Kidney capillary endothelial cell (primary cell): Measurements from ENCODE around the gene STKLD1.
"Not testable (repeated sequence)": the region's sequence is repeated elsewhere in the genome, so short reads cannot be mapped to it uniquely, and the experiment has no call there.

Experiments used
- DNase-seq: peaks from one replicate; pipeline ENCODE4 v3.0.0-alpha.2; 2018; ENCODE audit warnings: low spot score

STKLD1 gene

GRCh38 chr9:133386338-133386737, 10.2 kb downstream of the STKLD1 start:
- no peak for DNase-seq

DNA sequence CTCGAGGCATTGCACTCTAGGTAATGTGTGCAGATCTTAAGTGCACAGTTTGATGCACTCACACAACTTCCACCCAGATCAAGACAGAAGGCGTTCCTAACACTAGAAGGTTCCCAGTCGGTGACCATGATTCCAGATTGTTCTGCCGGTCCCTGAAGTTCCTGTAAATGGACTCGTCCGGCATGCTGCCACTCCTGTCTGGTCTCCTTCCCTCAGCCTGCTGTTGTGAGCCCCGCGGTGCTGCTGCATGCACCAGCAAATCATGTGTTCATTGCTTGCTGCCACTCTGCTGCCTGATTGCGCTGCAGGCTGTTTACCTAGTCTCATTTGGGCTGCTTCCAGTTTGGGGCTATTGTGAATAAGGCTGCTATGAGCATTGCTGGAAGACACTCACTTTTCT, 11.5 kb downstream of the STKLD1 start:
- no peak for DNase-seq

DNA sequence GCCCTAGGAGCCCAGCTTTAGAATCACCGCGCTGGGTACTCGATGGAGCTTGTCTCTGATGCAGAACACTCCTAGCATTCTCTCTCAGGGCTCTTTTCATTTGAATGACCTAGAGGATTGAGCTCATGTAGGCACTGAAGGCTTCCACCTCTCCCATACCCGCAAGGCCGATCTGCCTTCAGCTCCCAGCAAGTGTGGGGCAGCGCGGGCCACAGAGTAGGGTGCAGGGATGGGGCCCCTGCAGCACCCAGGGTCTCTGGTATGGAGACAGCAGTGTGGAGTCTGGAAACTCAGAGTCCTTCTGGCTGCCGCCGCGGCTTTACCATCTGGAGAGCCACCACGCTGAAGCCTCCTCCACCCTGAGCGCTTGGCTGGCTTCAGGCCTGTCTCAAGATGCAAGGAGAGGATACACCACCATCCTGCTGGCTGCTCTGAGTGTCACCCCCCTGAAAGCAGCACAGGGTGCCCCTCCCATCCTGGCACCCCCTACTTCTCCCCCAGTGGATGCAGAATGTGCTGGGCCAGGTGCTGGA, 12.9 kb downstream of the STKLD1 start:
- no peak for DNase-seq

GRCh38 chr9:133389562-133389961, 13.4 kb downstream of the STKLD1 start:
- no peak for DNase-seq

DNA sequence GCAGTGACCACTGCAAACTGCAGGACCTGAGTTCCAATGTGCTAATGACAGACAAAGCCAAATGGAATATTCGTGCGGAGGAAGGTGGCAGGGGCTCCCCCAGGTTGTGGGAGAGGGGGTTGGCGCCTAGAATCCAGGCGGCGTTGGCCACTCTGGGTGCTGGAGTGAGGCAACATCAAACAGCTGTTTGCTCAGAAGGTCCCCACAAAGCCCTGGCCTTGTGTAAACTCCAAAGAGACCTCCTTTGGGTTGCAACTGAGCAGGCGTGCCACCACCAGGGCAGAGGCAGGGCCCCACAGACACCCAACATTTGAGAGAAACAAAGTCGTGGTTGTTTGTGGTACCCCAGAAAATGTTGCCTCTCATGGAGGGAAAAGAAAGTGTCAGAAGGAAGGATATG, 14.5 kb downstream of the STKLD1 start:
- no peak for DNase-seq

DNA sequence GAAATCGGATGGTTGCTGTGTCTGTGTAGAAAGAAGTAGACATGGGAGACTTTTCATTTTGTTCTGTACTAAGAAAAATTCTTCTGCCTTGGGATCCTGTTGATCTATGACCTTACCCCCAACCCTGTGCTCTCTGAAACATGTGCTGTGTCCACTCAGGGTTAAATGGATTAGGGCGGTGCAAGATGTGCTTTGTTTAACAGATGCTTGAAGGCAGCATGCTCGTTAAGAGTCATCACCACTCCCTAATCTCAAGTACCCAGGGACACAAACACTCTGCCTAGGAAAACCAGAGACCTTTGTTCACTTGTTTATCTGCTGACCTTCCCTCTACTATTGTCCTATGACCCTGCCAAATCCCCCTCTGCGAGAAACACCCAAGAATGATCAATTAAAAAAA, 15.3 kb downstream of the STKLD1 start:
- not testable (repeated sequence) for DNase-seq

- DNase-seq = not testable (repeated sequence)
These were observed 16.1 kb downstream of the STKLD1 start for GRCh38 chr9:133392308-133392707.

DNA sequence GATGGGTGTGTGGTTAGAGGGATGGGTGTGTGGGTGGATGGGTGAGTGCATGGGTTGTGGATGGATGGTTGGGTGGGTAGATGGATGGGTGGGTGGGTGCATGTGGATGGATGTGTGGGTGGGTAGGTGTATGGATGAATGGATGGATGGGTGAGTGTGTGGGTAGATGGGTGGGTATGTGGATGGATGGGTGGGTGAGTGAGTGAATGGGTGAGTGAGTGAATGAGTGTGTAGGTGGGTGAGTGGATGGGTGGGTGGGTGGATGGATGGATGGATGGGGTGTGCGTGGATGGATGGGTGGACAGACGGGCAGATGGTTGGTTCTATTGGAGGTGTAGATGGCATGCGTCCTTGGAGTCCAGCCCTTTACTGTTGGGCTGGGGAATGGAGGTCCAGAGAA, 17.2 kb downstream of the STKLD1 start:
- DNase-seq = no peak

DNA sequence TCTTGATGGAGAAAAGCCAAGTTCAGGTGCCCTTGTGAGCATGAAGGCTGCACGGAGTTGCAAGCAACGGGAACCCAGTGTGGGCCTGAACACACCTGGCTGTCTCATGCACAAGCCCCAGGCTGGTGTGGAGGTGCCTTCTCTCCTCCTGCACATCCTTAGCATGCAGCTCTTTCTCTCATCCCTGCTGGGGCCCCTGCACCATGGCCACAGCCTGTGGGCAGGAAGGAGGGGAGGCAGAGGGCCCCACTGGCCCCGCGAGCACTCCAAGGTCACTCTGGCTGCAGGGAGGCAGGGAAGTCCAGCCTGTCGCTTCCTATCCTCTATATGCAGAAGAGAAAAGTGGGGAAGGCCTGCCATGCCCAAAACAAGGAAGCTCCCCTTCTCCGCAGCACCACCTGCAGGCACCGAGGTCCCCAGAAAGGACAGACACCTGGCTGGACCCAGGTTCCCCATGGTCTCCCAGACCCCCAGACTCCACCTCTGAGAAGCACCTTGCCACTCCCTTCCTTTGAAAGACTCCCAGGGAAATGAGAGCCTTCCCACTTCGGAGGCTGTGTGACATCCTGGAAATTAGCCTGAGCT, 18.6 kb downstream of the STKLD1 start:
- no peak for DNase-seq

GRCh38 chr9:133396952-133397351, 20.8 kb downstream of the STKLD1 start:
- no peak for DNase-seq

DNA sequence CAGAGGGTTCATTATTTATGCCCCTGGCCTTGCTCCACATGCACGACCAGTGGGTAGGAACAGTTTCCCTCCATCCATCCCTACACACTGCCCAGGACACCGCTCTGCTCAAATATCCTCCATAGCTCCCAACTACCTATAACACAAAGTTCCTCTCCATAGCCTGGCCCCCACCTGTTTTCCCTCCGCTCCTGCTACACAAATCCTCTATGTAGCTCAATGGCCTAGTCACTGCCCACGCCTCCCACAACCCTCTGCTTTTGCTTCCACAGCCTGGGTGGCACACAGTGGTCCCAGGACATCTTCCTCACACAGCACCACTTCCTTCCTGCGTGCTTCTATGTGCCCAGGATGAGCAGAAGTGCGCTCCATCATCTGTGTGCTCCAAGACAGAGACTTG, 21.2 kb downstream of the STKLD1 start:
- no peak for DNase-seq

- no peak for DNase-seq
These were observed 21.7 kb downstream of the STKLD1 start for GRCh38 chr9:133397895-133398294.

- no peak for DNase-seq
These were observed 24.1 kb downstream of the STKLD1 start for GRCh38 chr9:133400292-133400691.

DNA sequence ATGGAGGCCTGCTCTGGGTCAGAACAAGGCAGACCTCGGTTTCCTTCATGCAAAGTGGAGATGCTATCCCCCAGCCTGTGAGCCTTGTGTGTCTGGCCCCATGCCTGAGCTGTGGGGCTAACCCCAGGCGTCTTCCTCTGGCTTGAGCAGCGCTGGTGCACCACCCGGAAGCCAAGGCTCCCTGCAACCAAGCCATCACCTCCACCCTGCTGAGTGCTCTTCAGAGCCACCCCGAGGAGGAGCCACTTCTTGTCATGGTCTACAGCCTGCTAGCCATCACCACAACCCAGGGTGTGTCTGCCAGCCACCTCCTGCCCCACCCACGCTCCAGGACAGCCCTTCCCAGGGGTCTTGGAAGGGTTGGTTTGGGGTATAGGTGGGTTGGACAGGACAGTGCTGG, 25.4 kb downstream of the STKLD1 start:
- no peak for DNase-seq

DNA sequence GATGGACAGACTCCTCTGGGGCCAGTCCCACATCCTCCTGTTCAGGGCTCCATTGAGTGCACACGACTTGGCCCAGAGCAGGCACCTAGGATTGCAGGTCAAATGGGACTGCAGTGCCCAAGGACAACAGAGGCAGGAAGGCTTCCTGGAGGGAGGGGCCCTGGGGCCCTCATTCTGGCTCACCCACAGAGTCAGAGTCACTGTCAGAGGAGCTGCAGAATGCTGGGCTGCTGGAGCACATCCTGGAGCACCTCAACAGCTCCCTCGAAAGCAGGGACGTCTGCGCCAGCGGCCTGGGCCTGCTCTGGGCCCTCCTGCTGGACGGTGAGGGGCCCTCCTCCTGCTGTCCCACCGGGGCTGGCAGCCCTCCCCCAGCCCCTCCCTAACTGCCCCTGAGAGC, 26.5 kb downstream of the STKLD1 start:
- DNase-seq = no peak

- no peak for DNase-seq
These were observed 27.7 kb downstream of the STKLD1 start for GRCh38 chr9:133403766-133404453.

- DNase-seq = no peak
These were observed 28.4 kb downstream of the STKLD1 start for GRCh38 chr9:133404454-133405002.

DNA sequence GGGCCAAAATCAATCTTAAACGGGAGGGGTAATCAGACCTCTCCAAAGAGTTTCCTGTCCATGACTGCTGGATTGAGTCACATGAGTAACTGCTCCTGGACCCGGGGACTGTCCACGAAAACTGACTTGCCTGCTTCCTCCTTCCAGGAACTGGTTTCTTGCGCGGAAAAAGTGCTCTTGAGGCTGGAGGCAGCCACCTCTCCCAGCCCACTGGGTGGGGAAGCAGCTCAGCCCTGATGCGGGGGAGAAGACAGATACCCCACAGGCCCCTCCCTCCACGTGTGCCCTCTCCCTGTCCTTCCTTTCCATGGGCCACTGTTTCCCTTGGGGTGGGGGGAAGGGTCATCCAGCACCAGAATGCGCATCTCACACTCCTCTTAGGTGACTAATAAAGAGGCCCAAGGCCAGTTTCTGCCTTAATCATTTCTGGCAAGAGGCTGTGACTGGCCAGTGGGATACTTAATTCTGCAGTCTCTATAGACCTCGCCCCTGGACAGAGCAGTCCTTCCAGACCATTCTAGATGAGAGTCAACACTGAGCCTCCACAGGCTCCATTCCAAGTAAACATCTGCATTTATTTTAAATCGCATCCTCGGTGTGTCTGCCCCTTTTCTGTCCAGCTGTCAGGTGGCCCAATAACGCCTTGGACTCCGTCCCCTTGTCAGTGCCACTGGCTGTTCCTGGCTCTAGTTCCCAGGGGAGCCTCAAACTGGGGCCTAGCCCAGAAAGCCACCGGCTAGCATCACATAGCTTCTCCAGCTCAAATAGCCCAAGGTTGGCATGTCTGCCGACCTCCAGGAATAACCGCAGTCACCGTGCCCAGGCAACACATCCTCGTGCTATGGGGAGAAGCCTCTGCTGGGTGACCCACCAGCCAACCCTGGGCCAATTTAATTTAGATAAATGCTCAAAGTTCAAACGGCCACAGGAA, 29.6 kb downstream of the STKLD1 start:
- peak; percentile 83 for DNase-seq

GRCh38 chr9:133406480-133407307, 30.5 kb downstream of the STKLD1 start:
- DNase-seq = peak; percentile 77

DNA sequence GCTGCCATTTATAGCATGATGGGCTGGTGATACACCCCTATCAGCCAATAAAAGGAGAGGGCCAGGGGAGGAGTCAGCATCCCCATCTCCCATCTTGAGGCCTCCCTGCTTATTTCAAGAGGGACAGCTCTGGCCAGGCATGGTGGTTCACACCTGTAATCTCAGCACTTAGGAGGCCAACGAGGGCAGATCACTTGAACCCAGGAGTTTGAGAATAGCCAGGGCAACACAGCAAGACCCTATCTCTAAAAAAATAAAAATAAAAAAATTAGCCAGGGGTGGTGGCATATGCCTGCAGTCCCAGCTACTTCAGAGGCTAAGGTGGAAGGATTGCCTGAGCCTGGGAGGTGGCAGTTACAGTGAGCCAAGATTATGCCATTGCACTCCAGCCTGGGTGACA, 31.9 kb downstream of the STKLD1 start:
- DNase-seq = no peak

DNA sequence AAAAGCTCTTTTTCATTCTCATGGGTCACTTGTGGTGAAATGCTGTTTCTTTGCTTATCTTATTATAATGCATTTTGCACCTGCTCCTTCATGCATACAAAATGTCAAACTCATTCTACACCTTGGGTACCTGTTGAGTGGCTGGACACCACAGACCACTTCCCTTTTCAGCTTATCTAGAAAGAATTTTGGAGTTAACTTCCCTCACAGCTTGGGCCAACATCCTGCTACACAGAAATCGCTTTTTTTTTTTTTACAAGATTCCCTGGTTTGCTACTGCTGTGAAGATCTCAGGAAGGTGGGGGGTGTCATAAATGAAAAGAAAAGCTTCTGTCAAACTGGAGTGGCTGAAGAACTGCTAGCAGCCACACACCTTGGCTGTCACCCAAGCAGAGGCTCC, 39.0 kb downstream of the STKLD1 start:
- DNase-seq = no peak
